H1 (cell line): ENCODE results near the gene KRTCAP2. TPM values are rescaled to one million over a fixed set of nuclear protein-coding genes. Genes with fewer than 3 reads are reported as not detected.

ENCODE experiments used
- BCL11A ChIP-seq, 2 experiments: IDR thresholded peaks; one replicate each; pipeline ENCODE4 v1.6.1; 2011; ENCODE audit warnings: low read depth in 2 of 2, low read length in 2 of 2, mild to moderate bottlenecking in 2 of 2
- BRCA1 ChIP-seq: IDR thresholded peaks from 2 replicates; pipeline ENCODE4 v1.6.1; 2012; ENCODE audit warnings: low read depth, low read length, improper control_type of control experiment
- CHD7 ChIP-seq: fragments of 300-600 bp; sonication (generic); IDR thresholded peaks from 2 replicates; pipeline ENCODE4 v1.7.1; 2012; ENCODE audit warnings: low read length, moderate library complexity, mild to moderate bottlenecking, inconsistent platforms; ENCODE audit not compliant: insufficient replicate concordance
- EZH2 ChIP-seq: fragments of 200-600 bp; sonication (generic); IDR thresholded peaks from 2 replicates; pipeline ENCODE4 v1.7.1; 2012; ENCODE audit warnings: low read depth, mild to moderate bottlenecking, moderate library complexity, low read length, inconsistent platforms; ENCODE audit not compliant: severe bottlenecking
- NANOG ChIP-seq: IDR thresholded peaks from 2 replicates; pipeline ENCODE4 v1.6.1; 2011; ENCODE audit warnings: low read length, low read depth, mild to moderate bottlenecking, inconsistent platforms; ENCODE audit not compliant: insufficient read depth, poor library complexity, severe bottlenecking
- POLR2A ChIP-seq, 2 experiments: IDR thresholded peaks; 1 replicate in 1 of 2; 2 replicates in 1 of 2; pipeline ENCODE4 v1.6.1; 2011; ENCODE audit warnings: low read depth in 2 of 2, low read length in 2 of 2, mild to moderate bottlenecking in 2 of 2; ENCODE audit errors: control extremely low read depth in 1 of 2
- POLR2AphosphoS5 ChIP-seq: IDR thresholded peaks from 2 replicates; pipeline ENCODE4 v1.6.1; 2011; ENCODE audit warnings: low read depth, low read length
- RFX5 ChIP-seq: IDR thresholded peaks from 2 replicates; pipeline ENCODE4 v1.6.1; 2011; ENCODE audit warnings: low read depth, low read length, improper control_type of control experiment, borderline replicate concordance
- RXRA ChIP-seq: IDR thresholded peaks from 2 replicates; pipeline ENCODE4 v1.6.1; 2011; ENCODE audit warnings: low read depth, mild to moderate bottlenecking, low read length, moderate library complexity; ENCODE audit not compliant: insufficient read depth
- SP4 ChIP-seq: IDR thresholded peaks from 2 replicates; pipeline ENCODE4 v1.6.1; 2012; ENCODE audit warnings: low read length, inconsistent platforms
- YY1 ChIP-seq: IDR thresholded peaks from 2 replicates; pipeline ENCODE4 v1.6.1; 2011; ENCODE audit warnings: low read depth, mild to moderate bottlenecking, low read length
- polyA plus RNA-seq, 7 experiments: library from polyadenylated mRNA; depleted of rRNA in 3 of 7; stranded (reverse) in 5 of 7; unstranded in 2 of 7; fragments of >200 nt in 5 of 7; fragments of 200-250 nt in 2 of 7; gene quantifications; 1 replicate in 5 of 7; 2 replicates in 1 of 7; 4 replicates in 1 of 7; pipeline versions ENCODE4 v1.2.1 to v1.2.3, GENCODE V29; 2011 to 2013; ENCODE audit warnings: missing spikeins in 2 of 7, mixed read lengths in 2 of 7
- total RNA-seq: library from RNA; stranded (reverse); fragmentation: NEBNext Ultra II Directional; extraction: Animal tissue kit (Norgen Biotek cat#: 25700); gene quantifications from 2 replicates; pipeline ENCODE4 v1.2.1, GENCODE V29; 2021

KRTCAP2 gene
- total and polyA plus RNA-seq, 2 of the 8 experiments (the other 6 are each of a cell fraction or from before 2014, with no cell fraction given) = 146 to 317 TPM

- TF ChIP-seq CHD7 (no peak), RXRA (no peak), SP4 (peak; percentile 99), EZH2 (no peak), BCL11A (IDR thresholded peaks at IDR 0.05; ENCODE audit: low read depth in 2 of 2, low read length in 2 of 2) (no peak), RFX5 (no peak), NANOG (no peak), BRCA1 (no peak), POLR2A (IDR thresholded peaks at IDR 0.05; ENCODE audit: control extremely low read depth in 1 of 2, low read depth in 2 of 2, low read length in 2 of 2) (no peak), POLR2AphosphoS5 (no peak), YY1 (peak; percentile 99)
Observed at GRCh38 chr1:155218854-155219591, 45.9 kb upstream of the KRTCAP2 start (continued).
